ENCODE measurements around the gene FGR.

The FGR gene

DNA sequence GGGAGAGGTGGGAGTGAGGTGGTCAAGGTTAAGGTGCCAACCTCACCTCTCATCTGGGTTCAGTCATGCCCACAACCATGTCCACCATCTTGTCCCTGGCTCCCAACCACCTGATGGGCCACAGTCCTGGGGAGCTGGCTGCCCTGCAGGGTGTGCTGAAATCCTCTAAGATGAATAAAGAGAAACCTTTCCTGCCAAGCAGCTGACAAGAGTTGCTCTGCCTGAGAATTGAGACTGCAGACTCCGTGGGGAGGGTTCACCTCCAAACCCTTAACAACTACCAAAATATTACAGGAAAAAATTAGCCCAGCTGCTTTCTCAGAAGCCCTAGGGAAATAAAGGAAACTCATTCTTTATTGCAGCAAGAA, 15.2 kb upstream of the FGR start:
- H3K9me3 ChIP-seq (ENCODE audit: insufficient read depth, low read length), result no peaks in the 10 kb centered on the region
- H3K27ac ChIP-seq (ENCODE audit: low read depth, low read length), result no peak overlapping the region
- H3K36me3 ChIP-seq (ENCODE audit: low read length), result no peaks in the 10 kb centered on the region
- H3K9me2 ChIP-seq (replicated peaks; ENCODE audit: insufficient read depth, low read length), result no peaks in the 10 kb centered on the region
- H3K27me3 ChIP-seq (ENCODE audit: low read length), result no peaks in the 10 kb centered on the region
- H3K9ac ChIP-seq (ENCODE audit: low read length), result no peak overlapping the region
- no peaks in the 10 kb centered on the region for H3K79me2 ChIP-seq (ENCODE audit: insufficient read depth, low read length)
- no peaks in the 10 kb centered on the region for H3F3A ChIP-seq (ENCODE audit: insufficient read depth)
- H3K4me3 ChIP-seq (ENCODE audit: insufficient read depth, low read length, poor library complexity, severe bottlenecking), result no peak overlapping the region
- H2AFZ ChIP-seq (ENCODE audit: low read depth, low read length, severe bottlenecking), result no peak overlapping the region
- TF ChIP-seq EZH2phosphoT487 (conservative IDR thresholded peaks at IDR 0.05; ENCODE audit: low read length), result no peak
- TF ChIP-seq, protein P1, sequence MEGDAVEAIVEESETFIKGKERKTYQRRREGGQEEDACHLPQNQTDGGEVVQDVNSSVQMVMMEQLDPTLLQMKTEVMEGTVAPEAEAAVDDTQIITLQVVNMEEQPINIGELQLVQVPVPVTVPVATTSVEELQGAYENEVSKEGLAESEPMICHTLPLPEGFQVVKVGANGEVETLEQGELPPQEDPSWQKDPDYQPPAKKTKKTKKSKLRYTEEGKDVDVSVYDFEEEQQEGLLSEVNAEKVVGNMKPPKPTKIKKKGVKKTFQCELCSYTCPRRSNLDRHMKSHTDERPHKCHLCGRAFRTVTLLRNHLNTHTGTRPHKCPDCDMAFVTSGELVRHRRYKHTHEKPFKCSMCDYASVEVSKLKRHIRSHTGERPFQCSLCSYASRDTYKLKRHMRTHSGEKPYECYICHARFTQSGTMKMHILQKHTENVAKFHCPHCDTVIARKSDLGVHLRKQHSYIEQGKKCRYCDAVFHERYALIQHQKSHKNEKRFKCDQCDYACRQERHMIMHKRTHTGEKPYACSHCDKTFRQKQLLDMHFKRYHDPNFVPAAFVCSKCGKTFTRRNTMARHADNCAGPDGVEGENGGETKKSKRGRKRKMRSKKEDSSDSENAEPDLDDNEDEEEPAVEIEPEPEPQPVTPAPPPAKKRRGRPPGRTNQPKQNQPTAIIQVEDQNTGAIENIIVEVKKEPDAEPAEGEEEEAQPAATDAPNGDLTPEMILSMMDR (IDR thresholded peaks at IDR 0.05; ENCODE audit: insufficient read depth, low read length, poor library complexity, severe bottlenecking), result no peak
- H4K20me1 ChIP-seq (ENCODE audit: low read depth, low read length), result no peaks in the 10 kb centered on the region
- H3K4me2 ChIP-seq (ENCODE audit: low read depth, low read length, poor library complexity, severe bottlenecking), result no peak overlapping the region

GRCh38 chr1:27649306-27649635, 14.3 kb upstream of the FGR start:
- Histone ChIP-seq H3K4me2 (ENCODE audit: low read depth, low read length, poor library complexity, severe bottlenecking) (no peak overlapping the region), H3K9me2 (replicated peaks; ENCODE audit: insufficient read depth, low read length) (no peaks in the 10 kb centered on the region), H3F3A (ENCODE audit: insufficient read depth) (no peaks in the 10 kb centered on the region), H3K27me3 (ENCODE audit: low read length) (no peaks in the 10 kb centered on the region), H3K9ac (ENCODE audit: low read length) (no peak overlapping the region), H3K36me3 (ENCODE audit: low read length) (no peaks in the 10 kb centered on the region), H3K9me3 (ENCODE audit: insufficient read depth, low read length) (no peaks in the 10 kb centered on the region), H4K20me1 (ENCODE audit: low read depth, low read length) (no peaks in the 10 kb centered on the region), H3K27ac (ENCODE audit: low read depth, low read length) (no peak overlapping the region), H3K79me2 (ENCODE audit: insufficient read depth, low read length) (no peaks in the 10 kb centered on the region), H2AFZ (ENCODE audit: low read depth, low read length, severe bottlenecking) (no peak overlapping the region), H3K4me3 (ENCODE audit: insufficient read depth, low read length, poor library complexity, severe bottlenecking) (no peak overlapping the region)
- TF ChIP-seq, protein P1 (IDR thresholded peaks at IDR 0.05; ENCODE audit: insufficient read depth, low read length, poor library complexity, severe bottlenecking), result no peak
- no peak for TF ChIP-seq EZH2phosphoT487 (conservative IDR thresholded peaks at IDR 0.05; ENCODE audit: low read length)

- no peaks in the 10 kb centered on the region for H3K36me3 ChIP-seq (ENCODE audit: low read length)
- H2AFZ ChIP-seq (ENCODE audit: low read depth, low read length, severe bottlenecking), result no peak overlapping the region
- no peaks in the 10 kb centered on the region for H3K9me3 ChIP-seq (ENCODE audit: insufficient read depth, low read length)
- no peaks in the 10 kb centered on the region for H3F3A ChIP-seq (ENCODE audit: insufficient read depth)
- TF ChIP-seq, protein P1 (IDR thresholded peaks at IDR 0.05; ENCODE audit: insufficient read depth, low read length, poor library complexity, severe bottlenecking), result no peak
- TF ChIP-seq EZH2phosphoT487 (conservative IDR thresholded peaks at IDR 0.05; ENCODE audit: low read length), result no peak
- H3K9me2 ChIP-seq (replicated peaks; ENCODE audit: insufficient read depth, low read length), result no peaks in the 10 kb centered on the region
- no peak overlapping the region for H3K4me3 ChIP-seq (ENCODE audit: insufficient read depth, low read length, poor library complexity, severe bottlenecking)
- no peaks in the 10 kb centered on the region for H3K27me3 ChIP-seq (ENCODE audit: low read length)
- no peak overlapping the region for H3K4me2 ChIP-seq (ENCODE audit: low read depth, low read length, poor library complexity, severe bottlenecking)
- H3K79me2 ChIP-seq (ENCODE audit: insufficient read depth, low read length), result no peaks in the 10 kb centered on the region
- H4K20me1 ChIP-seq (ENCODE audit: low read depth, low read length), result no peaks in the 10 kb centered on the region
- no peak overlapping the region for H3K9ac ChIP-seq (ENCODE audit: low read length)
- no peak overlapping the region for H3K27ac ChIP-seq (ENCODE audit: low read depth, low read length)
Measured at GRCh38 chr1:27648602-27649305, 13.8 kb upstream of the FGR start.

Data from SU-DHL-6 (cell line).